Testis (tissue), 3 donors: ENCODE measurements around the gene ADAP1. TPM values are rescaled to one million over a fixed set of nuclear protein-coding genes. Genes with fewer than 3 reads are reported as not detected.

Experiments used
- DNase-seq: peaks from one replicate; pipeline ENCODE4 v3.0.0-alpha.2; 2019
- H3K27ac ChIP-seq, 2 donors: fragments of 200-600 bp; sonication (generic); one replicate each; pipeline ENCODE4 v1.5.1; 2019
- H3K27me3 ChIP-seq: fragments of 200-600 bp; sonication (generic); one replicate; pipeline ENCODE4 v1.5.1; 2019
- H3K36me3 ChIP-seq: fragments of 200-600 bp; sonication (generic); one replicate; pipeline ENCODE4 v1.5.1; 2017; ENCODE audit warnings: low read depth; ENCODE audit errors: missing control alignments
- H3K4me1 ChIP-seq: fragments of 200-600 bp; sonication (generic); one replicate; pipeline ENCODE4 v1.5.1; 2019
- H3K4me3 ChIP-seq, 2 donors: fragments of 200-600 bp; sonication (generic); one replicate each; pipeline ENCODE4 v1.5.1; 2017 to 2019
- H3K9me3 ChIP-seq: fragments of 200-600 bp; sonication (generic); one replicate; pipeline ENCODE4 v1.5.1; 2017
- CTCF ChIP-seq, 3 experiments: fragments of 450-650 bp in 2 of 3; fragments of 200-600 bp in 1 of 3; sonication (generic) in 1 of 3; IDR thresholded peaks; one replicate each; pipeline ENCODE4 v1.5.1; 2016 to 2019; ENCODE audit warnings: antibody characterized with exemption in 3 of 3, mild to moderate bottlenecking in 2 of 3, moderate library complexity in 1 of 3
- POLR2A ChIP-seq: fragments of 450-650 bp; IDR thresholded peaks from one replicate; pipeline ENCODE4 v1.6.1; 2017; ENCODE audit warnings: antibody characterized with exemption, mild to moderate bottlenecking, moderate library complexity
- WGBS, 2 donors: methylation state at CpG; one replicate each; pipeline ENCODE4 v1.1.5; 2018; 5-methylcytosine and 5-hydroxymethylcytosine counted together
- intact Hi-C: fragments of 100-400 bp; cut with DNase I; formaldehyde crosslinking; loops from one replicate; pipeline ENCODE4 v1.15.1; 2023; ENCODE audit warnings: low total_unique reads
- polyA plus RNA-seq: library from polyadenylated mRNA; stranded (reverse); fragments of 350-450 nt; fragmentation: Illumina TruSeq; extraction: RNeasy Lipid Tissue Mini Kit (QIAGEN cat#74804); gene quantifications from one replicate; pipeline ENCODE4 v1.2.3, GENCODE V29; 2014; ENCODE audit warnings: low read depth, low replicate concordance; ENCODE audit not compliant: insufficient read depth
- total RNA-seq, 2 donors: library from RNA; depleted of rRNA; stranded (reverse); fragments of >200 nt; gene quantifications; one replicate each; pipeline ENCODE4 v1.2.3, GENCODE V29; 2016

Gene ADAP1
- total and polyA plus RNA-seq, 3 donors from 2014 or later: 2.4 to 10.9 (median 6.1) TPM

- no peak for TF ChIP-seq POLR2A
- no peak for TF ChIP-seq CTCF (IDR thresholded peaks at IDR 0.05)
- DNase-seq: no peak
- Histone ChIP-seq H3K36me3 (no peaks in the 10 kb centered on the region), H3K4me1 (peaks cover 28% of the 10 kb centered on the region), H3K4me3 (no peak overlapping the region), H3K27me3 (no peaks in the 10 kb centered on the region), H3K27ac (no peak overlapping the region), H3K9me3 (no peaks in the 10 kb centered on the region)
- WGBS, 2 donors: 94 to 96% methylated on average over 6 to 11 of the region's 11 CpGs
- intact Hi-C loops: no loop called here
Measured at GRCh38 chr7:969403-969802, 14.9 kb upstream of the ADAP1 start.

- intact Hi-C loops: no loop called here
- Histone ChIP-seq H3K4me1 (peaks cover 27% of the 10 kb centered on the region), H3K9me3 (no peaks in the 10 kb centered on the region), H3K27ac (no peak overlapping the region), H3K27me3 (no peaks in the 10 kb centered on the region), H3K4me3 (no peak overlapping the region), H3K36me3 (no peaks in the 10 kb centered on the region)
- WGBS, 2 donors: 85 to 91% methylated on average over 7 to 23 of the region's 24 CpGs
- TF ChIP-seq CTCF (IDR thresholded peaks at IDR 0.05) (no peak), POLR2A (no peak)
- no peak for DNase-seq
Measured at GRCh38 chr7:968205-969105, 14.0 kb upstream of the ADAP1 start.

GRCh38 chr7:967361-968082 is 13.0 kb upstream of the ADAP1 start:
- WGBS, 2 donors: 93 to 94% methylated on average over 39 of the region's 39 CpGs
- intact Hi-C loops: no loop called here
- TF ChIP-seq CTCF (IDR thresholded peaks at IDR 0.05) (no peak), POLR2A (no peak)

GRCh38 chr7:966291-967069 is 12.0 kb upstream of the ADAP1 start:
- H3K36me3 ChIP-seq: no peaks in the 10 kb centered on the region
- intact Hi-C loops: no loop called here
- DNase-seq: no peak
- TF ChIP-seq POLR2A (no peak), CTCF (IDR thresholded peaks at IDR 0.05) (no peak)
- H3K9me3 ChIP-seq: no peaks in the 10 kb centered on the region
- 89 to 94% methylated on average over 21 to 22 of the region's 22 CpGs for WGBS, 2 donors
- H3K27ac ChIP-seq: no peak overlapping the region
- H3K27me3 ChIP-seq: no peaks in the 10 kb centered on the region
- no peak overlapping the region for H3K4me3 ChIP-seq
- H3K4me1 ChIP-seq: peaks cover 23% of the 10 kb centered on the region

More at GRCh38 chr7:967361-968082, 13.0 kb upstream of the ADAP1 start:
- Histone ChIP-seq H3K36me3 (no peaks in the 10 kb centered on the region), H3K27me3 (no peaks in the 10 kb centered on the region), H3K27ac (no peak overlapping the region), H3K4me3 (no peak overlapping the region), H3K9me3 (no peaks in the 10 kb centered on the region), H3K4me1 (peaks cover 20% of the 10 kb centered on the region)
- DNase-seq: no peak
